GM11168 (cell line): Measurements from ENCODE around the gene GTPBP10.

ENCODE experiments used
- in situ Hi-C: fragments of 300-500 bp; cut with MboI; formaldehyde crosslinking; loops from one replicate; pipeline ENCODE4 v1.12.0; 2022; ENCODE audit warnings: low sequenced_read_pairs; ENCODE audit not compliant: unreplicated experiment

GTPBP10 gene

GRCh38 chr7:90425376-90425775, 78.9 kb downstream of the GTPBP10 start:
- in situ Hi-C loops, result no loop called here

- in situ Hi-C loops, result loop anchor here (10.0 kb wide), 2 partner anchors 126 to 266 kb away; no protein-coding TSS in a partner anchor
Measured at GRCh38 chr7:90430614-90431460, 84.3 kb downstream of the GTPBP10 start.

- in situ Hi-C loops, result loop anchor here (10.0 kb wide), 2 partner anchors 128 to 268 kb away; no protein-coding TSS in a partner anchor
Measured at GRCh38 chr7:90432752-90433151, 86.2 kb downstream of the GTPBP10 start.

- in situ Hi-C loops, result loop anchor here (10.0 kb wide), 2 partner anchors 128 to 268 kb away; no protein-coding TSS in a partner anchor
Measured at GRCh38 chr7:90433221-90433620, 86.7 kb downstream of the GTPBP10 start.
